Measurements from ENCODE around the gene NRXN3.

Gene NRXN3

GRCh38 chr14:79037106-79037505, 866.9 kb downstream of the NRXN3 start:
- DNase-seq: no peak

- DNase-seq: no peak
Observed at GRCh38 chr14:79037593-79037992, 867.4 kb downstream of the NRXN3 start.

GRCh38 chr14:79040790-79041189, 870.6 kb downstream of the NRXN3 start:
- DNase-seq: no peak

- no peak for DNase-seq
Observed at GRCh38 chr14:79043194-79043889, 873.2 kb downstream of the NRXN3 start.

- DNase-seq: peak; percentile 68
Observed at GRCh38 chr14:79044894-79045624, 874.9 kb downstream of the NRXN3 start.

- no peak for DNase-seq
Observed at GRCh38 chr14:79050787-79051727, 880.9 kb downstream of the NRXN3 start.

- DNase-seq: no peak
Observed at GRCh38 chr14:79051742-79052141, 881.6 kb downstream of the NRXN3 start.

- DNase-seq: peak; percentile 80
Observed at GRCh38 chr14:79056879-79057278, 886.7 kb downstream of the NRXN3 start.

GRCh38 chr14:79057333-79057732, 887.2 kb downstream of the NRXN3 start:
- DNase-seq: peak; percentile 4

- no peak for DNase-seq
Observed at GRCh38 chr14:79062226-79062625, 892.1 kb downstream of the NRXN3 start.

- no peak for DNase-seq
Observed at GRCh38 chr14:79064214-79064613, 894.0 kb downstream of the NRXN3 start.

- no peak for DNase-seq
Observed at GRCh38 chr14:79074510-79074909, 904.3 kb downstream of the NRXN3 start.

- no peak for DNase-seq
Observed at GRCh38 chr14:79076428-79076827, 906.3 kb downstream of the NRXN3 start.

- DNase-seq: no peak
Observed at GRCh38 chr14:79077096-79077495, 906.9 kb downstream of the NRXN3 start.

GRCh38 chr14:79080040-79080439, 909.9 kb downstream of the NRXN3 start:
- no peak for DNase-seq

GRCh38 chr14:79082883-79083282, 912.7 kb downstream of the NRXN3 start:
- no peak for DNase-seq

- DNase-seq: no peak
Observed at GRCh38 chr14:79083356-79083755, 913.2 kb downstream of the NRXN3 start.

GRCh38 chr14:79084861-79085260, 914.7 kb downstream of the NRXN3 start:
- no peak for DNase-seq

GRCh38 chr14:79089576-79089975, 919.4 kb downstream of the NRXN3 start:
- peak; percentile 12 for DNase-seq

GRCh38 chr14:79090641-79091180, 920.5 kb downstream of the NRXN3 start:
- no peak for DNase-seq

GRCh38 chr14:79091381-79091963, 921.3 kb downstream of the NRXN3 start:
- no peak for DNase-seq

- no peak for DNase-seq
Observed at GRCh38 chr14:79093531-79093930, 923.4 kb downstream of the NRXN3 start.

- DNase-seq: no peak
Observed at GRCh38 chr14:79094951-79095350, 924.8 kb downstream of the NRXN3 start.

Data from fibroblast of skin of right biceps (primary cell).